ENCODE results near the gene BPHL. TPM values are rescaled to one million over a fixed set of nuclear protein-coding genes. Genes with fewer than 3 reads are reported as not detected.

BPHL gene
- total and polyA plus RNA-seq, 2 of the 4 experiments (the other 2 are of a cell fraction): 14.7 to 16.3 TPM

GRCh38 chr6:3119040-3119723 lies 671 bp downstream of the BPHL start:
- no TSS peak for BruUV-seq (replicated peaks)
- dilution Hi-C loops (cut with HindIII; ENCODE audit: low sequenced_read_pairs, unreplicated experiment) (no loop called here), intact Hi-C loops (cut with micrococcal nuclease) (no loop called here), in situ Hi-C loops (cut with MboI; ENCODE audit: low sequenced_read_pairs) (loop anchor here (25.0 kb wide), 1 partner anchor 868 kb away; no protein-coding TSS in a partner anchor)
- Histone ChIP-seq H3K56ac (ENCODE audit: extremely low read depth, insufficient read depth, low read length) (peak overlapping the region; percentile 66; the same call in 1 of the 2 replicates), H3K4me2 (ENCODE audit: low read depth, low read length) (peak overlapping the region; percentile 97), H2AK9ac (replicated peaks; ENCODE audit: low read depth, low read length, poor library complexity) (peak overlapping the region; percentile 43), H2BK5ac (ENCODE audit: low read depth, low read length, poor library complexity, severe bottlenecking) (peak overlapping the region; percentile 37), H2BK20ac (ENCODE audit: low read depth, low read length) (no peak overlapping the region), H2BK15ac (ENCODE audit: low read depth, low read length) (no peak overlapping the region), H3K79me1 (ENCODE audit: low read depth in 1 of 2, low read length in 2 of 2) (peaks cover 8 to 12% of the 10 kb centered on the region in 2 experiments), H4K91ac (ENCODE audit: insufficient read depth, low read depth, low read length) (no peak overlapping the region), H2AFZ (replicated peaks; ENCODE audit: low read length, poor library complexity) (peak overlapping the region; percentile 97), H2AK5ac (ENCODE audit: low read depth, low read length) (peak overlapping the region; percentile 66; the same call in 1 of the 2 replicates), H3K9me3 (ENCODE audit: control insufficient read depth, insufficient read depth, low read length) (no peaks in the 10 kb centered on the region), H3K4me1 (ENCODE audit: control insufficient read depth, insufficient read depth, low read length) (no peaks in the 10 kb centered on the region), H3K36me3 (ENCODE audit: control insufficient read depth, insufficient read depth, low read length) (peaks cover 9% of the 10 kb centered on the region), H3K27ac (ENCODE audit: insufficient read depth, low read length) (peak overlapping the region; percentile 61), H3K4ac (ENCODE audit: low read depth, low read length) (peak overlapping the region; percentile 68), H3K18ac (ENCODE audit: low read depth, low read length) (peak overlapping the region; percentile 8; the same call in 1 of the 2 replicates), H3K14ac (replicated peaks; ENCODE audit: low read depth, low read length) (peak overlapping the region; percentile 91), H3K4me3 (ENCODE audit: insufficient read depth, low read depth, low read length) (peak overlapping the region; percentile 72), H4K8ac (ENCODE audit: low read depth in 2 of 2, low read length in 2 of 2) (peak overlapping the region; percentile 54 to 69; a peak in 3 of 4 replicates), H3K9me1 (ENCODE audit: insufficient read depth, low read length) (no peaks in the 10 kb centered on the region; the same call in 1 of the 2 replicates), H3K23ac (ENCODE audit: low read depth, low read length) (peak overlapping the region; percentile 81), H3K27me3 (ENCODE audit: control insufficient read depth, insufficient read depth, low read length) (no peaks in the 10 kb centered on the region), H4K5ac (ENCODE audit: low read depth, low read length) (0 out of 2 replicates have a peak overlapping the region, but pooled peaks have one; percentile 8), H3K9ac (ENCODE audit: low read depth, low read length) (peak overlapping the region; percentile 93), H4K20me1 (ENCODE audit: insufficient read depth, low read length) (no peaks in the 10 kb centered on the region; the same call in 1 of the 2 replicates), H2BK120ac (ENCODE audit: low read depth, low read length) (no peak overlapping the region)
- ChIA-PET CTCF (interaction anchor here (0.6 kb wide), 2 partner anchors 39 to 151 kb away, joined by 5 to 9 read pairs; no protein-coding TSS in a partner anchor), POLR2A (ENCODE audit: unreplicated experiment) (no interaction called here)
- ATAC-seq (ENCODE audit: low read depth): peak; percentile 55
- WGBS, 2 experiments (ENCODE audit: extremely low coverage in 2 of 2, insufficient read length in 1 of 2): 0% methylated on average over 5 of the region's 19 CpGs; no CpG with 5 or more reads in 1 of the 2 experiments
- peak; percentile 31 for DNase-seq
- no peak for TF ChIP-seq SMC3 (IDR thresholded peaks at IDR 0.05; ENCODE audit: low read depth, low read length)
- no peak for TF ChIP-seq RFX5 (IDR thresholded peaks at IDR 0.05; ENCODE audit: low read depth, low read length)
- TF ChIP-seq CEBPB (IDR thresholded peaks at IDR 0.05; ENCODE audit: low read depth, low read length): no peak
- TF ChIP-seq FOS (IDR thresholded peaks at IDR 0.05; ENCODE audit: low read depth, low read length): no peak
- TF ChIP-seq CHD1 (IDR thresholded peaks at IDR 0.05; ENCODE audit: low read depth, low read length): no peak
- TF ChIP-seq RAD21 (IDR thresholded peaks at IDR 0.05; ENCODE audit: low read length): no peak
- TF ChIP-seq POLR2A (IDR thresholded peaks at IDR 0.05; ENCODE audit: low read depth, low read length): no peak
- TF ChIP-seq BHLHE40 (IDR thresholded peaks at IDR 0.05; ENCODE audit: low read depth, low read length): no peak
- no peak for TF ChIP-seq USF2 (IDR thresholded peaks at IDR 0.05; ENCODE audit: low read depth, low read length)
- no peak for TF ChIP-seq RCOR1 (IDR thresholded peaks at IDR 0.05; ENCODE audit: insufficient replicate concordance, low read length)
- TF ChIP-seq NFE2L2 (IDR thresholded peaks at IDR 0.05; ENCODE audit: low read depth, low read length): no peak
- TF ChIP-seq MAZ (IDR thresholded peaks at IDR 0.05; ENCODE audit: borderline replicate concordance, low read depth, low read length): no peak
- TF ChIP-seq MXI1 (IDR thresholded peaks at IDR 0.05; ENCODE audit: borderline replicate concordance, low read depth, low read length): no peak
- no peak for TF ChIP-seq MAFK (IDR thresholded peaks at IDR 0.05; ENCODE audit: low read depth, low read length)
- TF ChIP-seq CTCF (conservative IDR thresholded peaks at IDR 0.05; ENCODE audit: low read depth, low read length): no peak

All from IMR-90 (cell line).